Activated CD4-positive, alpha-beta memory T cell treated with anti-CD3 and anti-CD28 coated beads for 36 hours (primary cell): Measurements from ENCODE around the gene DLG1. TPM values are rescaled to one million over a fixed set of nuclear protein-coding genes. Genes with fewer than 3 reads are reported as not detected.
"Not testable (repeated sequence)": the region's sequence is repeated elsewhere in the genome, so short reads cannot be mapped to it uniquely, and the experiment has no call there.

Experiments used
- CTCF ChIA-PET: fragments of 350-600 bp; sonication (Branson Sonifier 250); formaldehyde crosslinking; loops from one replicate; lab custom pipeline; 2021; ENCODE audit warnings: antibody characterized with exemption, inconsistent platforms; lab: Charles Lee
- POLR2A ChIA-PET: fragments of 350-600 bp; sonication (Branson Sonifier 250); formaldehyde crosslinking; loops from one replicate; lab custom pipeline; 2021; ENCODE audit warnings: antibody characterized with exemption; lab: Charles Lee
- DNase-seq: peaks from one replicate; pipeline ENCODE4 v3.0.0-alpha.2; 2020
- H3K27ac Mint-ChIP-seq: one replicate; pipeline ENCODE4 v1.8.0; 2021; ENCODE audit warnings: mixed read lengths
- H3K27me3 Mint-ChIP-seq: one replicate; pipeline ENCODE4 v1.8.0; 2021; ENCODE audit warnings: mixed read lengths
- H3K36me3 Mint-ChIP-seq: one replicate; pipeline ENCODE4 v1.8.0; 2021; ENCODE audit warnings: mixed read lengths
- H3K4me1 Mint-ChIP-seq: one replicate; pipeline ENCODE4 v1.8.0; 2021; ENCODE audit warnings: low read depth, mixed read lengths
- H3K4me3 Mint-ChIP-seq: one replicate; pipeline ENCODE4 v1.8.0; 2021; ENCODE audit warnings: mild to moderate bottlenecking, mixed read lengths
- H3K9me3 Mint-ChIP-seq: one replicate; pipeline ENCODE4 v1.8.0; 2021; ENCODE audit warnings: mixed read lengths
- intact Hi-C: fragments of 100-400 bp; cut with micrococcal nuclease; formaldehyde crosslinking; loops from one replicate; pipeline ENCODE4 v1.15.1; 2023
- total RNA-seq, 2 experiments: library from RNA; stranded (reverse); gene quantifications; one replicate each; pipeline ENCODE4 v1.2.3, GENCODE V29; 2021

Gene DLG1
- total RNA-seq, 2 experiments from 2014 or later, result 52.6 to 53.3 TPM

GRCh38 chr3:197218210-197218609, 80.2 kb downstream of the DLG1 start:
- ChIA-PET CTCF (interaction anchor here (1.7 kb wide), 1 partner anchor 39 kb away, joined by 6 read pairs; no protein-coding TSS in a partner anchor), POLR2A (no interaction called here)
- no peak for DNase-seq
- no peak overlapping the region for H3K4me3 Mint-ChIP-seq
- H3K27ac Mint-ChIP-seq, result no peak overlapping the region
- no peaks in the 10 kb centered on the region for H3K36me3 Mint-ChIP-seq
- intact Hi-C loops, result no loop called here
- H3K27me3 Mint-ChIP-seq, result no peaks in the 10 kb centered on the region
- peaks cover 23% of the 10 kb centered on the region for H3K4me1 Mint-ChIP-seq
- no peaks in the 10 kb centered on the region for H3K9me3 Mint-ChIP-seq

GRCh38 chr3:197216914-197217313, 81.5 kb downstream of the DLG1 start:
- CTCF ChIA-PET, result interaction anchor here (0.6 to 1.7 kb wide), 3 partner anchors 40 to 285 kb away, joined by 3 to 6 read pairs (median 4); no protein-coding TSS in a partner anchor
- Mint-ChIP-seq H3K9me3 (peaks cover 1% of the 10 kb centered on the region), H3K27ac (no peak overlapping the region)

DNA sequence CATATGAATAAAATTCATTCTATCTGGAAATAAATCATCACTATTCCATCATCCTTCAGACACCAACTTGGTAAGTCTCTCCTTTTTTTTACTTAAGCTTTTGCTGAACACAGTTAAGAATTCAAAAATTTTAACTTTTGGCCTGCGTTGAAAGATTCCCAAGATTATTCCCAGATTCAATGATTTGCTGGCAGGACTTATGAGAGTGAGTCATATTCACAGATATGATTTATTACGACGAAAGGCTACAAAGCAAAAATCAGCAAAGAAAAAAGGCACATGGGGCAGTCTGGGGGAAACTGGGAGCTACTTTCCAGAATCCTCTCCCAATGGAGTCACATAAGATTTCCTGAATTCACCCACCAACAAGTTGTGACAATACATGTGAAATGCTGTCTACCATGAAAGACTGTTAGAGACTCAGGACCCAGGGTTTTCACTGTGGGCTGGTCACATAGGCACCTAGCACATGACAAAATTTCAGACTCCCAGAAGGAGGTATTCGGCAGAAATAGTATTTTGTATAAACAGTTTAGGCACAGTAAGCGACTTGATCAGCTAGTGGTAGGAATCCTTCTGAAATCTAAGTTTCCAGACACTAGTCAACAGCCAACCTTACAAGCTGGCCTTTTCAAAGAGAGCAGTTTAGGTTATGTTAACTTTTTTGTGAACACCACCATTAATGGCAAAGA, 82.1 kb downstream of the DLG1 start:
- H3K4me3 Mint-ChIP-seq, result no peak overlapping the region
- no peaks in the 10 kb centered on the region for H3K27me3 Mint-ChIP-seq
- DNase-seq, result no peak
- ChIA-PET POLR2A (no interaction called here), CTCF (interaction anchor here (0.6 to 1.0 kb wide), 2 partner anchors 82 to 286 kb away, joined by 3 to 4 read pairs; no protein-coding TSS in a partner anchor)
- intact Hi-C loops, result no loop called here
- H3K9me3 Mint-ChIP-seq, result peaks cover 7% of the 10 kb centered on the region
- no peak overlapping the region for H3K27ac Mint-ChIP-seq
- peaks cover 6% of the 10 kb centered on the region for H3K36me3 Mint-ChIP-seq
- H3K4me1 Mint-ChIP-seq, result peaks cover 26% of the 10 kb centered on the region

More at GRCh38 chr3:197216914-197217313, 81.5 kb downstream of the DLG1 start:
- DNase-seq, result no peak
- Mint-ChIP-seq H3K36me3 (peaks cover 3% of the 10 kb centered on the region), H3K4me3 (no peak overlapping the region), H3K27me3 (no peaks in the 10 kb centered on the region), H3K4me1 (peaks cover 21% of the 10 kb centered on the region)
- POLR2A ChIA-PET, result no interaction called here
- intact Hi-C loops, result no loop called here

GRCh38 chr3:197212290-197212689, 86.1 kb downstream of the DLG1 start:
- no peaks in the 10 kb centered on the region for H3K27me3 Mint-ChIP-seq
- H3K27ac Mint-ChIP-seq, result no peak overlapping the region
- ChIA-PET CTCF (no interaction called here), POLR2A (no interaction called here)
- H3K9me3 Mint-ChIP-seq, result peaks cover 7% of the 10 kb centered on the region
- H3K4me1 Mint-ChIP-seq, result peaks cover 46% of the 10 kb centered on the region
- no peak overlapping the region for H3K4me3 Mint-ChIP-seq
- DNase-seq, result no peak
- intact Hi-C loops, result no loop called here
- peaks cover 6% of the 10 kb centered on the region for H3K36me3 Mint-ChIP-seq

DNA sequence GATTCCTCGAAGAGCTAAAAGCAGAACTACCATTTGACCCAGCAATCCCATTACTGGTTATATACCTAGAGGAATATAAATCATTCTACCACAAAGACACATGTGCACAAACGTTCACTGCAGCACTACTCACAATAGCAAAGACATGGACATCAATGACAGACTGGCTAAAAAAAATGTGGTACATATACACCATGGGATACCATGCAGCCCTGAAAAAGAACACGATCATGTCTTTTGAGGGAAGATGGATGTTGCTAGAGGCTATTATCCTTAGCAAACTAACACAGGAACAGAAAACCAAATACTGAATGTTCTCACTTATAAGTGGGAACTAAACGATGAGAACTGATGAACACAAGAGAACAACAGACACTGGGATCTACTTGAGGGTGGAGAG, 86.7 kb downstream of the DLG1 start:
- H3K27me3 Mint-ChIP-seq, H3K9me3 Mint-ChIP-seq, intact Hi-C loops, H3K4me3 Mint-ChIP-seq, CTCF ChIA-PET, H3K36me3 Mint-ChIP-seq, POLR2A ChIA-PET, DNase-seq, H3K27ac Mint-ChIP-seq: not testable (repeated sequence)
- peaks cover 50% of the 10 kb centered on the region for H3K4me1 Mint-ChIP-seq

GRCh38 chr3:197209366-197210260, 88.8 kb downstream of the DLG1 start:
- intact Hi-C loops, result no loop called here
- peaks cover 7% of the 10 kb centered on the region for H3K9me3 Mint-ChIP-seq
- POLR2A ChIA-PET, result no interaction called here
- no peak for DNase-seq
- peaks cover 49% of the 10 kb centered on the region for H3K4me1 Mint-ChIP-seq
- H3K27ac Mint-ChIP-seq, result no peak overlapping the region
- no peak overlapping the region for H3K4me3 Mint-ChIP-seq
- CTCF ChIA-PET, result no interaction called here
- H3K36me3 Mint-ChIP-seq, result peaks cover 6% of the 10 kb centered on the region
- no peaks in the 10 kb centered on the region for H3K27me3 Mint-ChIP-seq

- Mint-ChIP-seq H3K4me1 (peaks cover 62% of the 10 kb centered on the region), H3K36me3 (peaks cover 3% of the 10 kb centered on the region)
Measured at GRCh38 chr3:197206913-197207312, 91.5 kb downstream of the DLG1 start.

GRCh38 chr3:197205675-197206074, 92.7 kb downstream of the DLG1 start:
- intact Hi-C loops, result no loop called here
- Mint-ChIP-seq H3K9me3 (no peaks in the 10 kb centered on the region), H3K36me3 (no peaks in the 10 kb centered on the region), H3K27me3 (no peaks in the 10 kb centered on the region), H3K4me3 (no peak overlapping the region), H3K27ac (no peak overlapping the region), H3K4me1 (peaks cover 54% of the 10 kb centered on the region)
- DNase-seq, result no peak
- ChIA-PET POLR2A (no interaction called here), CTCF (interaction anchor here (0.6 to 2.2 kb wide), 4 partner anchors 17 to 176 kb away, joined by 3 to 7 read pairs (median 3); partner anchors contain the start of gene MELTF)

More at GRCh38 chr3:197206913-197207312, 91.5 kb downstream of the DLG1 start:
- DNase-seq, result no peak
- intact Hi-C loops, result no loop called here
- H3K27me3 Mint-ChIP-seq, result no peaks in the 10 kb centered on the region
- POLR2A ChIA-PET, result no interaction called here
- peaks cover 6% of the 10 kb centered on the region for H3K9me3 Mint-ChIP-seq
- CTCF ChIA-PET, result no interaction called here
- H3K4me3 Mint-ChIP-seq, result no peak overlapping the region
- no peak overlapping the region for H3K27ac Mint-ChIP-seq

GRCh38 chr3:197205265-197205664, 93.1 kb downstream of the DLG1 start:
- CTCF ChIA-PET, result interaction anchor here (0.6 to 2.2 kb wide), 5 partner anchors 16 to 175 kb away, joined by 3 to 7 read pairs (median 3); partner anchors contain the start of gene MELTF
- no peak overlapping the region for H3K4me3 Mint-ChIP-seq
- no peak overlapping the region for H3K27ac Mint-ChIP-seq
- POLR2A ChIA-PET, result no interaction called here
- no peak for DNase-seq
- no peaks in the 10 kb centered on the region for H3K36me3 Mint-ChIP-seq
- no peaks in the 10 kb centered on the region for H3K9me3 Mint-ChIP-seq
- intact Hi-C loops, result no loop called here
- H3K4me1 Mint-ChIP-seq, result peaks cover 56% of the 10 kb centered on the region
- H3K27me3 Mint-ChIP-seq, result no peaks in the 10 kb centered on the region

GRCh38 chr3:197204736-197205135, 93.7 kb downstream of the DLG1 start:
- no peaks in the 10 kb centered on the region for H3K27me3 Mint-ChIP-seq
- DNase-seq, result no peak
- H3K27ac Mint-ChIP-seq, result no peak overlapping the region
- CTCF ChIA-PET, result interaction anchor here (0.8 to 2.2 kb wide), 4 partner anchors 16 to 175 kb away, joined by 3 to 7 read pairs (median 3); partner anchors contain the start of gene MELTF
- H3K9me3 Mint-ChIP-seq, result no peaks in the 10 kb centered on the region
- intact Hi-C loops, result no loop called here
- no peak overlapping the region for H3K4me3 Mint-ChIP-seq
- H3K4me1 Mint-ChIP-seq, result peaks cover 52% of the 10 kb centered on the region
- H3K36me3 Mint-ChIP-seq, result no peaks in the 10 kb centered on the region
- POLR2A ChIA-PET, result no interaction called here

GRCh38 chr3:197203714-197204146, 94.7 kb downstream of the DLG1 start:
- intact Hi-C loops, result no loop called here
- H3K27me3 Mint-ChIP-seq, result no peaks in the 10 kb centered on the region
- no peak for DNase-seq
- H3K4me1 Mint-ChIP-seq, result peaks cover 45% of the 10 kb centered on the region
- H3K27ac Mint-ChIP-seq, result no peak overlapping the region
- H3K36me3 Mint-ChIP-seq, result no peaks in the 10 kb centered on the region
- POLR2A ChIA-PET, result no interaction called here
- H3K4me3 Mint-ChIP-seq, result no peak overlapping the region
- CTCF ChIA-PET, result interaction anchor here (1.0 to 2.2 kb wide), 2 partner anchors 17 to 21 kb away, joined by 3 to 7 read pairs; no protein-coding TSS in a partner anchor
- no peaks in the 10 kb centered on the region for H3K9me3 Mint-ChIP-seq

DNA sequence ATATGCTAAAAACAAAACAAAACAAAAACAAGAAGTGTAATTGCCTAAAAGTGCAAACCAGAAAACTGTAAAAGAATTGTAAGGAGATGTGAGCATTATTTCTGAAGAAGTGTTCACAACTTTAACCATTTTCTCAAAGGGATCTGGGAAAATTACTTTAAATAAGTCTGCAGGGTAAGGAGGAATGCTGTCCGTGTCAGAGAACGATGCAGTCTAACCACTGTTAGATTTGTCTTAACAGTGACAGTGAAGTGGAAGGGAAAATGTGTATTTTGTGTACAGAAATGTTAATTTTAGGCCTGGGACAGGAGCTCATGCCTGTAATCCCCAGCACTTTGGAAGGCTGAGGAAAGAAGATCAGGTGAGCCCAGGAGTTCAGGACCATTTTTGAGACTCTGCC, 95.7 kb downstream of the DLG1 start:
- intact Hi-C loops, result no loop called here
- DNase-seq, result no peak
- no peaks in the 10 kb centered on the region for H3K27me3 Mint-ChIP-seq
- H3K4me3 Mint-ChIP-seq, result no peak overlapping the region
- no peaks in the 10 kb centered on the region for H3K36me3 Mint-ChIP-seq
- ChIA-PET CTCF (no interaction called here), POLR2A (no interaction called here)
- no peak overlapping the region for H3K27ac Mint-ChIP-seq
- H3K4me1 Mint-ChIP-seq, result peaks cover 45% of the 10 kb centered on the region
- no peaks in the 10 kb centered on the region for H3K9me3 Mint-ChIP-seq
